NCI-H1092 treated with DMSO at 0.1 percent for 48 hours (cell line): Measurements from ENCODE around the gene PLPP7.

Experiments
- DNase-seq: peaks from one replicate; lab custom pipeline; 2025; lab: John Stamatoyannopoulos, UW

The PLPP7 gene

DNA sequence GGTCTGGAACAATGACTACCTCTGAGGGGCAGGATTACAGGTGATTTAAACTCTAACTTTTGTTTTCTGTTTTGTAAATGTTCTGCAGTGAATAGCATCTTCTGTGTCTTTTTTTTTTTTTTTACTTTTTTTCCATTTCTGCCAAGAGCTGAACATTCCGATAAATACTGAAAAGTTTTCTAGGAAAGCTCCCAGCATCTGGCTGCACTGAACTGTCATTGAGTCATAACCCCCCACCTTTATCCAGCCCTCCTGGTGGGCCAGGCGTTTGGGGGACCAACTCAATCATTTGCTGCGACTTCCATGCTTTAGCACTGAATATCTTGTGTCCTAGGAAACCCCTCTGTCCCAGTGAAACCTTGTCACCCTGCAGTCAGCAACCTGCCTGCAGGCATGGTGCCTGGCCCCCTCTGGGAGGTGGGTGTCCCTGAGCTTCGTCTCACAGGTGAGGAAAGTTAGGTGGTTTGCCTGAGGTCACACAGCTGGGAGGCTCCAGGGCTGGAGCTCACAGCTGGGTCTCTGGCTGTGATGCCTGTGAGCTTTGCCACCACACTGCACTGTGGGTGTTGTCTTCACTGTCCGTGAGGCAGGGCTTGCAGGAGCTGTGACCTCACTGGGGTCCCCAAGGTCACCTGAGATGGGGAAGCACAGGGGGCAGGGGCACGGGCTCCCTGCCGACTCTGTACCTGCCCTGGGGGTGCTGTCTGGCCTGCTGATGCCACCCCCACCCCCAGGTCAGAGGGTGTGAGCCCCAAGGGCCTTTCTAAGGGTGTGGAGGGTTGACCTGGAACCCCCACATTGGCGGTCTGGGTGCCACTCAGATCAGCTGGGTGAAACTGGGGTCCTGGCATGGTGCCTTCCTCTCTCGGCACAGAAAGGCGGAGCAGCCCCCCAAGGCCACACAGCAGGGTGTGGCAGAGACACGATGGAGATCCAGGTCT, 14.1 kb downstream of the PLPP7 start:
- no peak for DNase-seq

DNA sequence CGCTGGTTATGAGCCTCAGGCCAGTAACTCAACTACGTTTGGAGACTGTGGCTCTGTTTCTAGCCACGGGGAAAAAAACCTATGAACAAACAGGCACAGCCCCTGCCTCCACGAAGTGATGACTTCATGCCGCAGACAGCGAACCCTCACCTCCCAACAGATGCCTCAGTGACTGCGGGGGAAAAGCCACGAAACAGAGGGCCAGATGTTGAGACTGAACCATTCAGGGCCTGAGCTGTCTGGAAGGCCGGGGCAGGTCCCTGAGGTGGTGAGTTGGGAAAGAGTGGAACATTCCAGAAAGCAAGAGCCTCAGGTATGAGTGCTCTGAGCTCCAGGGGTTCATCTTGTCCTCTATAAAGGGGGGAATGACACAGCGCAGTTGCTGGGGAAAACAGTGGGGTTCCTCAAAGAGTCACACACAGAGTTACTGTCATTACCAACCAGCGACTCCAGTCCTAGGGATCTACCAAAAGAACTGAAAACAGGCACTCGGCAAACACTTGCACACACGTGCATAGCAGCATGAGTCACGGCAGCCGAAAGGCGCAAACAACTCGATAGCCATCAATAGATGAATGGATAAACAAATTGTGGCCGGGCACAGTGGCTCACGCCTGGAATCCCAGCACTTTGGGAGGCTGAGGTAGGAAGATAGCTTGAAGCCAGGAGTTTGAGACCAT, 15.3 kb downstream of the PLPP7 start:
- DNase-seq, result no peak

DNA sequence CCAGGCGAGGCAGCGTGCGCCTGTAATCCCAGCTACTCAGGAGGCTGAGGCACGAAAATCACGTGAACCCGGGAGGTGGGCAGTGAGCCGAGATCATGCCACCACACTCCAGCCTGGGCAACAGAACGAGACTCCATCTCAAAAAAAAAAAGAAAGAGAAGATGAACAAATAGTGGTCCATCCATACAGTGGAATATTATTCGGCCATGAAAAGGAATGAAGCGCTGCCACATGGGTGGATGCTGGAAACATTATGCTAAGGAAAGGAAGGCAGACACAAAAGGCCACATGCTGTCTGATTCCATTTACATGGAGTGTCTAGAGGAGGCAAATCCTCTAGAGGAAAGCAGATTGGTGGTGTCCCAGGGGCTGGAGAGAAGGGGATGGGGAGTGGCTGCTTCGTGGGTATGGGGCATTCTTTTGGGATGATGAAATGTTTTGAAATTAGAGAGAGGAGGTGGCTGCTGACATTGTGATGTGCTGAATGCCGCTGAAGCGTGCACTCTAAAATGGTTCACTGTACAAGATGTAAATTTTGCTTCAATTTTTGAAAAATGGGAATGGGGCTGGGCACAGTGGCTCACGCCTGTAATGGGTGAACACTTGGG, 17.0 kb downstream of the PLPP7 start:
- no peak for DNase-seq

DNA sequence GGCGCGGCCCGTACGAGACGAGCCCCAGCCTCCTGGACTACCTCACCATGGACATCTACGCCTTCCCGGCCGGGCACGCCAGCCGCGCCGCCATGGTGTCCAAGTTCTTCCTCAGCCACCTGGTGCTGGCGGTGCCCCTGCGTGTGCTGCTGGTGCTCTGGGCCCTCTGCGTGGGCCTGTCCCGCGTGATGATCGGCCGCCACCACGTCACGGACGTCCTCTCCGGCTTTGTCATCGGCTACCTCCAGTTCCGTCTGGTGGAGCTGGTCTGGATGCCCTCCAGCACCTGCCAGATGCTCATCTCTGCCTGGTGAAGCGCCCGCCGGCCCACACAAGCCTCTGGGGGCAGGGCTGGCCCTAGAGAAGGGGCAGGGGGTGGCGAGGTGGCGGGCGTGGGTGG, 18.5 kb downstream of the PLPP7 start:
- no peak for DNase-seq

DNA sequence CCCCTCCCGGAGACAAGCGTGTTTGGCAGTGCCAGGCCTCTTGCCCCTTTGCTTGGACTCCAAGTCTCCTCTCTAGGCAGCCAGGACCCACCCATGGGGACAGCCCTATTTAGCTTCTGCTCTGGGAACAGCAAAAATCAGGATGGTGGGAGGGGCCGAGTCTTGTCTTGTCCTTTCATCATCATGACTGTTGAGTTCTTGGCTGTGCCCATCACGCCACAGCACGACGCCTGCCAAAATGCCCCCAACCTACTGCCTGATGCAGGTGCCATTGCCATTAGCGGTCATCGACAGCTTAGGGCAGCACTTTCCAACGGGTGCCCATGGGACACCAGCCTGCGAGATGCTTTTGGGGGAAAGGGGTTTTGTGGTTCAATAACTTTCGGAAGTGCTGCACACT, 18.9 kb downstream of the PLPP7 start:
- no peak for DNase-seq

DNA sequence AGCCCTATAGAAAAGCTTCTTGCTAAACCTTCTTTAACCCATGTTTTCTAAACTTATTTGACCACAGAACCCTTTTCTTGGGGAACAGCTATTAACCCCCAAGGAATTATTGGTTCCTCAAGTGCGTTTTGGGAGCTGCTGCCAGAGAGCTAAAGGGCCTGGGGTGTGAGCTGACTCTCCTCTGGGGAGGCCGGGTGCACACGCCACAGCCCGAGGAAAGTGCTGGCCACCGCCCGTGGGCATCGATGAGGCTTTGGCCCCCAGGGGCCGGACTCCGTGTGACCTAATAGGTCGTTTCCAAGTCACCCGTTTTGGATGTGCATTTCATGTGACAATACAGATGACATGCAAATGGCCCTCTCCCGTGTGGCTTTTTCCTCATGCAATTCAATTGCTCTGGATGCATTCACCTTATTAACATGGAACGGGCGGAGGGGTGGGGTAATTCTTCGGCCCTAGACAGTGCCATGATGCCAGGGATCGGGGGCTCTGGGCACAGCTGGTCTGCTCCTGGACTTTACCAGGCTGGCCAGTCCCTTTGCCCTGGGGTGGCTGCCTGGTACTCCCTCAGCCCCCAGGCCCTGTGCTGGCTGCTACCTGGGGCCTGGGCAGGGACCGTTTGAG, 19.5 kb downstream of the PLPP7 start:
- DNase-seq, result no peak

DNA sequence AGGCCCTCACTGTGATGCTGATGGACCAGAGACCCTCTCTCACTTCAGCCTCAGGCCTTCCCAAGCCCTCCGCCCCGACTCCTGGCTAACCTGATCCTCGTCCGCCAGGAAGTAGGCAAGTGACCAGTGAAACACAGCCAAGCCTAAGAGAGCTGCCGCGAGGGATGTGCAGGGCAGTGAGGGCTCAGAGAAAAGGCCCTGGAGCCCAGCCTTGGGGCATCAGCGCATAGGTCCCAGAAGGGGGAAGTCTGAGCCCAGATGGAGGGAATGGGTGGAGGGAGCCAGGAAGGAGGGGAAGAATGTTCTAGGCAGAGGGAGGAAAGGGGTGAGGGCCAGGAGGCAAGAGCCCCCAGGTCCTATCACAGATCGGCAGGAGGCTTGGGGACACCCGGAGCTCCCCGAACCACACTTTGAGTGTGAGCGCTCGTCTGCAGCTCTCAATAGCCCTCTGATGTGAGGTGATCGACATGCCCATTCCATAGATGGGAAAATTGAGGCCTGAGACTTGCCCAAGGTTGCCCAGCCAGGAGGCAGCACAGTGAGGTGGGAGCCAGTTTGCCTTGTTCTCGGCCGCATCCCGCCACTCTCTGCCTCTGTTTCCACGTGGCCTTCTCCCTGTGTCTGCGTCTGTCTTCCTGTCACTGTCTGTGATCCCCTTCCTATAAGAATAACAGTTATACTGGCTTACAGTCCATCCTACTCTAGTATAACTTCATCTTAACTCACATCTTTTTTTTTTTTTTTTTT, 20.2 kb downstream of the PLPP7 start:
- no peak for DNase-seq

DNA sequence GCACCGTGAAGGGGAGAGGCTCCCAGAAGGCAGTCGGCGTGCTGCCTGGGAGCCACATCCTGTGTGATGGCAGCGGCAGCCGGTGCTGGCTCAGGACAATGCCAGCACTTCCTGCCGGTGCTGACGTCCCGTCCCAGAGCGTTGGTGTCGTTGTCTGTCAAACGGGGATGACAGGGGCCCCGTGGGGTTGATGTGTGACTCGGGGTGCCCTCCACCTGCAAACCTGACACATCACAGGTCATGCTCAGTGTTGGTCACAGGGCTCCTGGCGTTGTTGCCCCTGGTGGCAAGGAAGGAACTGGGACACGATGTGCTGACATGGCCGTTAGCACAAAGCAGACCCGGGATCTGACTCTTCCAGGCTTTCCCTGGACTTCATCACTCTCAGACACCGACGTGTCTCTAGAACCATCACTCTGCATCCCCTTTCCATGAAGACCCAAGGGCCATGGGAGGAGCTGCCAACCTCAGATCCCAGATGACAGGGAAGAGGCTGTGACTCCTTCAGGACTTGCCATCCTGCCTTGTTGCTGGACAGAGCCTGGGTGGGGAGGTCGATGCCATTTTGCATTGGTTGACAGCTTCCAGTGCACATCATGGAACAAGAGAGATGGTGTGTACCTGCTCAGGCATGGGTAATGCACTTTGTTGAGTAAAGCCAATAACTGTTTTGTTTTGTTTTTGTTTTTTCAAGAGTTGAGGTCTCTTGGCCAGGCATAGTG, 21.5 kb downstream of the PLPP7 start:
- DNase-seq, result no peak

DNA sequence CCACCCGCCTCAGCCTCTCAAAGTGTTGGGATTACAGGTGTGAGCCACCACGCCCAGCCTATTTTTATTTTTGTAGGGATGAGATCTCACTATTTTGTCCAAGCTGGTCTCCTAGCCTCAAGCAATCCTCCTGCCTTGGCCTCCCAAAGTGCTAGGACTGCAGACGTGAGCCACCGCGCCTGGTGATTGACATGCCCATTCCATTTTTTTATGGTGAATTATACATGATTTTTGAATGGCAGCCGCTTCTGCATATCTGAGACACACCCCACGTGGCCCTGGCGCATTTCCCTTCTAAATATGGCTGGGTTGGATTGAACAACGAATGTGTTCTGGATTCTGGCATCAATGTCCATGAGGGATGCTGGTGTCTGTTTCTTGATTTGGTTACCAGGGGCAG, 22.7 kb downstream of the PLPP7 start:
- DNase-seq, result no peak

DNA sequence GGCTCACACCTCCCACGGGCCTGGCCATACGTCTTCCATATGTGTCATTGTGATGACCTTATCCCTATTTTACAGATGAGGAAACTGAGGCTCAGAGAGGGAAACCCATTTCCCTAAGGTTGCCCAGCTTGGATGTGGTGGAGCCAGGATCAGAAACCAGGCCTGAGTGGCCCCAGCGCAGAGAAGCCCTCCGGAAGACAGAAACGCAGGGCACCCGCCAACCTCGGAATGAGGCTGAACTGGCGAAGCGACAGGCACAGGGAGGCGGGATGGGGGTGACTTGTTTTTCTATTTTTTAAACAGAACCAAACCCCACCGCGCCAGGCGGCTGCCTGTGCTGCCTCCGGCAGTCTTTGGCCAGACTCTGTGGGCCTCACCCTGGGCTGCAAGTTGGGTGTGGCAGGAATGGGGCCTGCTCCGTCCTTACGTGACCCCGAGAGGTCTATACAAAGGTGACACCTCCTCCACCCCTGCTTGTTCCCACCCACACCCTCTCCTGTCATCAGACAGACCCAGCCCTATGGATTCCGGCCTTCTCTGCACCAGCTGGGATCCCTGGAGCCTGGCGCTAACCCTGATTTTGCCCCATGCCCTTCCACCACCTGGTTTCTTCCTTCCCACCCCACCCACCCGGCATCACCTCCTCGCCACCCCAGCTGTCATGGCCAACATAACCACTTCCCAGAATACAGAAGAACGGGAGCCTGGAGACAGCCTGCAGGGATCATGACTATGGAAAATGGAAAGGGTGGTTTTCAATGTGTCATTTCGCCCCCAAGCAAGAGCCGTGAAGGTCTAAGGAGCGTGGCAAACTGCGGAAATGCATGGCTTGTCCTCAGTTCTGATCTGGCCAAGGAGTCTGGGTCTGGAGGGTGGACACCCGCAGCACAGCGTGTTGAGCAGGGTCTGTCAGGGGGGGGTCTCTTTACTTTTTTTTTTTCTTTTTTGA, 23.6 kb downstream of the PLPP7 start:
- no peak for DNase-seq

DNA sequence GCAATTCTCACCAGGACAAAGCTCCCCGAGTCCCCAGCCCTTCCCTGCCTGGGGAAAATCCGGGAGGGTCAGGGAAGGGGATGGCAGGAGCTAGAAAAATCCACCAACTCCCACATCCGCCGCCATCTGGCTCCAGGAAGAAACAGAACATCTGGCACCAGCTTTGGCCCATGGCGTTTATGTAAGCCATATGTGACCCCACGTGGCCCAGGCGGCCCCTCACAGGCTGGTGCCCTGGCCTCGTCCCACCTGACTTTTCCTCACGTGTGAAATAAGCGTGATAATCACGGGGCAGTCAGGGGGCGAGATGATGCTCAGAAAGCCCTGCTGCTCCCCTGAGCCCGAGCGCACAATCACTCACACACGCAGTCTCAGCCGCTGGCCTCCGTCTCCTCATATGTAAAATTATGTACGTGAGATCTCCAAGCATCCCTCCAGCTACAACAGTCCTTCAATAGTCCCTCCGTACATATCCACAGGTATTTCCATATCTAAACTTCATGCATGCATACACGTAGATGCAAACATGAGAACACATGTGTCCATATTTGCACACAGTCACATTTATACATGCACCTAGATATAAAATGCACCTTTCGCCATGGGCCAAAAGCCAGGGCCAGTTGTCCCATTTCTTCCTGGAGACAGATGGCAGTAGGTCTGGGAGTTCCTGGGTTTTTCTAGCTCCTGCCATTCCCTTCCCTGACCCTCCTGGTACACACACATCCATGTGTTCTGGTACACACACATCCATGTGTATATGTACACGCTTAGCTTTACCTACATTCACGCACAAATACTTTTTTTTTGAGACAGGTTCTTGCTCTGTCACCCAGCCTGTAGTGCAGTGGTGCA, 28.9 kb downstream of the PLPP7 start:
- DNase-seq, result no peak

DNA sequence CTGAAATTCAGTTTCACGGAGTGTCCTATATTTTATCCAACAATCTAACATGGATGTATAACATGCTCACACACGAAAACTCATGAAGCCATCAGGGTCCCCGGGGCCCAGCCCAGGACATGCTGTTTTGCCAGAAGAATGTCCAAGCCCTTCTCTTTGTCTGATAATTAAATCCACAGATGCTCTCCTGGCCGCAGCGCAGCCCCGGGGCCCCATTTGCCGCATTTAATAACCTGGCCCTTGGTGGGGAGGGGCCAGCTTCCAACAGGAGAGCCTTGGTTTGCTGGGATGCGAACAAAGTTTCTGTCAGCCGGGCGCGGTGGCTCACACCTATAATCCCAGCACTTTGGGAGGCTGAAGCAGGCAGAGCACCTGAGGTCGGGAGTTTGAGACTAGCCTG, 30.0 kb downstream of the PLPP7 start:
- no peak for DNase-seq

DNA sequence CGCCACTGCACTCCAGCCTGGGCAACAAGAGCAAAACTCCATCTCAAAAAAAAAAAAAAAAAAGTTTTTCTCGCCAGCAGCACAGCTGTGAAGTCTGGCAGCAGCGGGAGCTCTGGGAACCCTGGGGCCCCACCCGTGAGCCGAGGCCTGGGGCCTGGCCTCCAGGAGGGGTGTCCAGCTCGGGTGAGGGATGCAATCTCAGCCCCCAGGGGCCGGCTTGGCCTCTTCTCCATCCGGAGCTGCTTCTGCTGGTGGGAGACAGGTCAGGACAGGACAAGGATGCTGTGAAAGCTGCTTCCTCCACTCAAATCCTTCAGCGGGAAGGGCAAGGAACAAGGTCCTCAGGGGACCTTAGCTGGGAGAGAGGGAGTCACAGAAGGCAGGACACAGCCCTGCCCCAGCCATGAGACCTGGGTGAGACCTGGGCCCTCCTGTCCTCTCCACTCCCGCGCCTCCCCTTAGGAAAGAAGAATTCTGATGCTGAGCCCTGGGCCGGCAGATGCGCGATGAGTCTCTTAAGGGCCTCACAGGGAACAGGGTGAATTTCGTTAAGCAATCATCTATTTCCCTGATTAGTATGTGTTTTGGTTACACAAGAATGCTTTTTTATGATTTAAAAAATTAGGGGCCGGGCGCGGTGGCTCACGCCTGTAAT, 30.6 kb downstream of the PLPP7 start:
- no peak for DNase-seq

DNA sequence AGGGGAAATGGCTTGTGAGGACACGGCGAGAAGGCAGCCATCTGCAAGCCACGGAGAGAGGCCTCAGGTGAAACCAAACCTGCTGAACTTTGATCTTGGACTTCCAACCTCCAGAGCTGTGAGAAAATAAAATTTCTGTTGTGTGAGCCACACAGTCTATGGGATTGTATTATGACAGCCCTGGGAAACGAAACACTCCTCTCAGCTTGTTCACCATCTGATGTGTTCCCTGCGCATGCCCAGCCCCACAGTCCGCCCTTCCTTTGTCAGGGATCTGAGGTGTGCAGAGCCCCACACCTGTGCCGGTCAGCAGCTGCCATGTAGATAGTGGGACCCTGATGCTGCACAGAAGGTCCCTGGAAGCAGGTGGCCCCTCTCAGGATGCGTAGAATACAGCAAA, 34.1 kb downstream of the PLPP7 start:
- DNase-seq, result no peak

DNA sequence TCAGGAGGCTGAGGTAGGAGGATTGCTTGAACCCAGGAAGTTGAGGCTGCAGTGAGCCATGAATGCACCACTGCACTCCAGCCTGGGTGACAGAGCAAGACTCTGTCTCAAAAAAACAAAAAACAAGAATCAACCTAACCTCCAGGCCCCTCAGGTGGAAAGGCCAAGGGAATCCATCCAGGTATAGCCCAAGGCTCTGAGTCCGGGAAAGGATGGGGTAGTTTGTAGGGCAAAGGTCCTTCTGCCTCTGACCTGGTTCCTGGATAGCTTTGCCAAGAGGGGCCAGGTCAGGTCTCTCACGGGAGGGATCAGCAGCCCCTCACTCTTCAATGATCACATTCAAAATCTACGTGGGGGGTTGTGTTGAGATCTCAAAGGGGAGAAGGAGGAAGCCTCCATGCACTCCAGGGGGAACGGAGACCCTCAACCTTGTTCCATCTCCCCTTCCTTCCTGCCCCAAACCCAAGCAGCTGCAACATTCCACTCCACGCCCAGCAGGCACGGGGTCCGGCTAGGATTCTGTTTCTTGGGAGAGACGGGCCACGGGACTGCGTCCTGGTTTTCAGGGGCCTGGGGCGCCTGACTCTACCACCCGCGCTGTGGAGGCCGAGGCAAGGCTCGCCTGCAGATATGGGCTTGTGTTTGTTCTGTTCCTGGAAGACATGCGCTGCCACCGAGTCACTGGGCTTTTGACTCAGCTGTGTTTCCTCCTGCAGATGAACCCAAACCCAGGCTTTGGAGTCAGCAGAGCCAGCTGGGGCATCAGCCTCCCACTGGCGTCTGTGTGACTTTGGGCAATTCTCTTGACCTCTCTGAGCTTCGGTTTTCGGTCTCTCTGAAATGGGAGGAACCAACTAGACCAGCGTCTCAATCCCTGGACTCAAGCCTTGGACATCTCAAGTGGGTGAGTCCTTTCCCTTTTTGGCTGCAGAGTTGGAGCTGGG, 35.5 kb downstream of the PLPP7 start:
- no peak for DNase-seq

DNA sequence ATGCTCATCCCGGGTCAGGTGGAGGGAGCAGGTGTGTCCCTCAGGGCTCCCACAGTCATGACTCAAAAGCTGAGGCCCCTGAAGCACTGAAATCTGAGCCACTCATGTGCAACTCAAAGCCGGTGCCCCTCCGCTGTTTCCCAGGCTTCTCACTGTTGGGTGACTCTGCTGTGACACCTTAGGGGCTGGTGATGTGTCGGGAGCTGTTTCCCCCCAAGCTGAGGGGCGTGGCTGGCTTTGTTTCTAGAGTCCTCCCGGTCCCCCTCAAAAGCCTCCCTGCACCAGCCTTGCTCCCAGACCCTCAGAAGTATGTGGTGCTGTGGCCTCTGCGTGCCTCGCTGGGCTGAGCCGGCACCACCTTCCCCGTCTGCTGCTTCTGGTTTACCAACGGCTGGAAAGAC, 39.7 kb downstream of the PLPP7 start:
- no peak for DNase-seq

DNA sequence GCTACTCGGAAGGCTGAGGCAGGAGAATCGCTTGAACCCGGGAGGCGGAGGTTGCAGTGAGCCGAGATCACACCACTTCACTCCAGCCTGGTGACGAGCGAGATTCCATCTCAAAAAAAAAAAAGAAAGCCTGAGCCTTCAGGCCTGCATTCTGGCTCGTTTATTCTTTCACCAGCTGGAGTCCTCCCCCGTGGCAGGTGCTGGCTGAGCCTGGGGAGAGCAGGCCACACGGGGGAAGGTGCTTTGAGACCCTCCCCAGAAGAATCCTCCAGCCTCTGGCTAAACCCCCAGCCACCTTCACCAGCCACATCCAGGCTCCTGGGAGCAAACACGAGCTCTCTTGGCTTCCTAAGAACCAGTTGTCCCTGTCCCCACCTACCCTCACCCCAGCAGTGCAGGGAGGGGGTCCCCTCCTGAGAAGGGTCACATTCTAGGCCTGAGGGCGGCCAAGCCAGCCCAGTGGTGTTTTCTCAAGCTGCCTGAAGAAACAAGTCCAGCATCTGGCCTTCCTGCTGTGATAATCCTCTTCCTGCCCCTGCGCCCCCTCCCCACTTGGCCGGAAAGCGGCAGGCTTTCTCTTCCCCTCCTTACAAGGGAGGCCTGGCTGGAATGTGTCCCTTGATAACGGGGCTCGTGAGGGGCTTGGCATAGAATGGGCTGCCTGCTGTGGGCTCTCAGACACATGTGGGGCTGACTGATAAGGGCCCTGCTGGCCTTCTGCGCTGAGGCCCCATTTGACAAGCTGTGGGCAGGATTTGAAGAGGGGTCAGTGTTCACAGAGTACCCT, 41.5 kb downstream of the PLPP7 start:
- DNase-seq, result no peak
